Esophagus squamous epithelium (tissue), 5 donors: ENCODE data around the gene WNT5A. TPM values are rescaled to one million over a fixed set of nuclear protein-coding genes. Genes with fewer than 3 reads are reported as not detected.

ENCODE experiments used
- DNase-seq: peaks from one replicate; lab custom pipeline; 2025; lab: John Stamatoyannopoulos, UW
- H3K27ac ChIP-seq, 4 donors: fragments of 200-600 bp; sonication (generic); one replicate each; pipeline ENCODE4 v1.5.1; 2016 to 2019; ENCODE audit warnings: mild to moderate bottlenecking in 1 of 4
- H3K27me3 ChIP-seq, 4 donors: fragments of 200-600 bp; sonication (generic); 1 replicate in 3 of 4; 2 replicates in 1 of 4; pipeline versions ENCODE4 v1.5.1 to v1.6.0; 2017 to 2021; ENCODE audit warnings: antibody characterized with exemption in 1 of 4
- H3K36me3 ChIP-seq, 3 donors: fragments of 200-600 bp; sonication (generic); one replicate each; pipeline ENCODE4 v1.5.1; 2016 to 2019
- H3K4me1 ChIP-seq, 3 donors: fragments of 200-600 bp; sonication (generic); one replicate each; pipeline ENCODE4 v1.5.1; 2017 to 2019
- H3K4me3 ChIP-seq, 4 donors: fragments of 200-600 bp; sonication (generic); 1 replicate in 3 of 4; 2 replicates in 1 of 4; pipeline ENCODE4 v1.5.1; 2016 to 2019; ENCODE audit warnings: mild to moderate bottlenecking in 2 of 4, moderate library complexity in 1 of 4
- H3K9me3 ChIP-seq, 3 donors: fragments of 200-600 bp; sonication (generic); one replicate each; pipeline ENCODE4 v1.5.1; 2016 to 2019
- POLR2A ChIP-seq, 4 donors: fragments of 450-650 bp; IDR thresholded peaks; one replicate each; pipeline ENCODE4 v1.6.1; 2017; ENCODE audit warnings: antibody characterized with exemption in 4 of 4, mild to moderate bottlenecking in 4 of 4, moderate library complexity in 3 of 4
- WGBS, 2 donors: methylation state at CpG; one replicate each; pipeline ENCODE4 v1.1.5; 2018; 5-methylcytosine and 5-hydroxymethylcytosine counted together
- intact Hi-C: fragments of 100-400 bp; cut with DNase I; formaldehyde crosslinking; loops from one replicate; pipeline ENCODE4 v1.15.0; 2022
- total RNA-seq, 4 donors: library from RNA; depleted of rRNA; stranded (reverse); fragments of >200 nt; gene quantifications; one replicate each; pipeline ENCODE4 v1.1.0, GENCODE V29; 2016
- TF ChIP-seq, protein P1 (sequence below), 6 experiments: fragments of 450-650 bp in 4 of 6; fragments of 200-600 bp in 2 of 6; sonication (generic) in 2 of 6; IDR thresholded peaks; one replicate each; pipeline ENCODE4 v1.5.1; 2016 to 2019; ENCODE audit warnings: antibody characterized with exemption in 6 of 6, mild to moderate bottlenecking in 4 of 6, moderate library complexity in 4 of 6
- donor health status: DM: yes; HTN: yes; CAD: no.

The WNT5A gene
- total RNA-seq, 4 donors from 2014 or later: 15.8 to 90.4 (median 30.7) TPM

DNA sequence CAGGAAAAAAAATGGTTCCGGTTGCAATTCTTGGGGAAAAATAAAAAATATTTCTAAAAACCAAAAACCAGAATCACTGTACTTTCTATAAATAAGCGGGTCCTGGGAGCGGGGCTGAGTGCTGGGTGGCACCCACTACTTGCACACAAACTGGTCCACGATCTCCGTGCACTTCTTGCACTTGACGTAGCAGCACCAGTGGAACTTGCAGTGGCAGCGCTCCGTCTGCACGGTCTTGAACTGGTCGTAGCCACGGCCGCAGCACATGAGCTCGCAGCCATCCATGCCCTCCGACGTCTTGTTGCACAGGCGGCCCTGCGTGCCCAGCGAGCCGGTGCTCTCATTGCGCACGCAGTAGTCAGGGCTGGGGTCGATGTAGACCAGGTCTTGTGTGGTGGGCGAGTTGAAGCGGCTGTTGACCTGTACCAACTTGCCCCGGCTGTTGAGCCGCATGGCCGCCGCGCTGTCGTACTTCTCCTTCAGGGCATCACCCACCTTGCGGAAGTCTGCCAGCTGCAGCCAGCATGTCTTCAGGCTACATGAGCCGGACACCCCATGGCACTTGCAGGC, 17.1 kb downstream of the WNT5A start:
- DNase-seq: no peak
- Histone ChIP-seq H3K4me3 (no peak overlapping the region), H3K36me3 (peaks cover 0 to 68% (median 0%) of the 10 kb centered on the region in 3 donors), H3K27me3 (no peaks in the 10 kb centered on the region), H3K27ac (no peak overlapping the region), H3K4me1 (no peaks in the 10 kb centered on the region), H3K9me3 (no peaks in the 10 kb centered on the region)
- intact Hi-C loops: no loop called here
- WGBS, 2 donors: 93% methylated on average over 18 to 22 of the region's 32 CpGs
- TF ChIP-seq, protein P1, sequence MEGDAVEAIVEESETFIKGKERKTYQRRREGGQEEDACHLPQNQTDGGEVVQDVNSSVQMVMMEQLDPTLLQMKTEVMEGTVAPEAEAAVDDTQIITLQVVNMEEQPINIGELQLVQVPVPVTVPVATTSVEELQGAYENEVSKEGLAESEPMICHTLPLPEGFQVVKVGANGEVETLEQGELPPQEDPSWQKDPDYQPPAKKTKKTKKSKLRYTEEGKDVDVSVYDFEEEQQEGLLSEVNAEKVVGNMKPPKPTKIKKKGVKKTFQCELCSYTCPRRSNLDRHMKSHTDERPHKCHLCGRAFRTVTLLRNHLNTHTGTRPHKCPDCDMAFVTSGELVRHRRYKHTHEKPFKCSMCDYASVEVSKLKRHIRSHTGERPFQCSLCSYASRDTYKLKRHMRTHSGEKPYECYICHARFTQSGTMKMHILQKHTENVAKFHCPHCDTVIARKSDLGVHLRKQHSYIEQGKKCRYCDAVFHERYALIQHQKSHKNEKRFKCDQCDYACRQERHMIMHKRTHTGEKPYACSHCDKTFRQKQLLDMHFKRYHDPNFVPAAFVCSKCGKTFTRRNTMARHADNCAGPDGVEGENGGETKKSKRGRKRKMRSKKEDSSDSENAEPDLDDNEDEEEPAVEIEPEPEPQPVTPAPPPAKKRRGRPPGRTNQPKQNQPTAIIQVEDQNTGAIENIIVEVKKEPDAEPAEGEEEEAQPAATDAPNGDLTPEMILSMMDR (IDR thresholded peaks at IDR 0.05): no peak
- no peak for TF ChIP-seq POLR2A (IDR thresholded peaks at IDR 0.05)

DNA sequence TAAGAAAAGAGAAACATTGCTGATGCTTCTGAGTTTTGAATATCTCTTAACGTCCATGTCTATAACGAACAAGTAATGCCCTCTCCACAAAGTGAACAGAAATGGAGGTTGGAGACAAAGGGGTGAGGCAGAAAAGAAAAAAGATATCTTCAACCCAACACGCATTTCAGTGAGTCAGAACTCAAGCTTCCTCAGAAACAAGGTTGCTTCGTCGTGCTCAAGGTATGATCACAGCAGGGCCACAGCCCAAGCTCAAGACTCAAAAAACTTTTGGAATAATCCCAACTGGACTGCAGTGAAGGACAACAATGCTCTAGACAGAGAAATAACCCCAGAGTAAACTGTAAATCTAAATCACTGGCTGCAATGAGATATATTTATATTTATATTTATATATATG, 18.9 kb downstream of the WNT5A start:
- no peak for DNase-seq
- H3K27me3 ChIP-seq: no peaks in the 10 kb centered on the region
- H3K9me3 ChIP-seq: no peaks in the 10 kb centered on the region
- no peak for TF ChIP-seq POLR2A (IDR thresholded peaks at IDR 0.05)
- TF ChIP-seq, protein P1 (IDR thresholded peaks at IDR 0.05): no peak
- 64 to 82% methylated on average over 5 of the region's 5 CpGs for WGBS, 2 donors
- no peak overlapping the region for H3K4me3 ChIP-seq
- intact Hi-C loops: no loop called here
- peaks cover 0 to 51% (median 0%) of the 10 kb centered on the region in 3 donors for H3K36me3 ChIP-seq
- no peak overlapping the region for H3K27ac ChIP-seq
- H3K4me1 ChIP-seq: no peaks in the 10 kb centered on the region

DNA sequence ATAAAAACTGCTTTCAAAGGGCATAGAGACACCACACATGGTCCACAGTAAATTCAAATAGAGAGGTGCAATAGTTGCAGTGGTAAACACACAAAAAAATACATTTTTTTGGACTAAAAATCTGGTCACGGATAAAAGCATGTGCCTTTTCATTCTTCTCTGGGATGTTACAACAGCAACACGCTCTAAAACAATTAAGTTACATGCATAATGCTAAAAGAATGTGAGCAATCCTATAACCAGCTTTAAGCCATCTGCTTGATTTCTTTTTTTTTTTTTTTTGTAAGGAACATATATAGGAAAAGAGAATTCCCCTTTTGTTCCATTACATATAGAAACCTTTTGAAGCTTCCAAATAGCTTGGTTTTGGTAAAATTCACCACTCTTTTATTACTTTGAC, 20.0 kb downstream of the WNT5A start:
- WGBS, 2 donors: 62 to 67% methylated on average over 2 of the region's 2 CpGs
- TF ChIP-seq, protein P1 (IDR thresholded peaks at IDR 0.05): no peak
- no peak for TF ChIP-seq POLR2A (IDR thresholded peaks at IDR 0.05)
- Histone ChIP-seq H3K36me3 (peaks cover 0 to 40% (median 0%) of the 10 kb centered on the region in 3 donors), H3K9me3 (no peaks in the 10 kb centered on the region), H3K4me3 (no peak overlapping the region), H3K27me3 (no peaks in the 10 kb centered on the region), H3K27ac (no peak overlapping the region), H3K4me1 (no peaks in the 10 kb centered on the region)
- intact Hi-C loops: no loop called here
- DNase-seq: no peak

DNA sequence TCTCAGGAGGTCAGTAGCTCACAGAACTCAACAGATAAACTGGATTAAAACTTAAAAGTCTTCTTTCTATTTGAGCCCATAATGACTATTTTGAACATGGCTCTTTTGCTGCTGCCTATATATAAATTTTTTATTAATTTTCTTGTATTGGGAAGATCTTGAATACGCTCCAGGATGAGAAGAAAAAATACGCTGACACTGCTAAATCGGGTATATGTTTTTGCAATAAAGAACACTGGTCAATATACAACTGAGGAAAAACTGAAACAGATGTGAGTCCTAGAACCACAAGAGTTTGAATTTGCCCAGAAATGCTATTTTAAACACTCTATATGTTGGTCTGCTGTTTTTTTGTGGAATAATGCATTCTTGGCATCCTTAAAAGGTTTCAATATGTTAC, 20.6 kb downstream of the WNT5A start:
- DNase-seq: no peak
- WGBS, 2 donors: 79 to 87% methylated on average over 3 of the region's 3 CpGs
- H3K4me1 ChIP-seq: no peaks in the 10 kb centered on the region
- H3K4me3 ChIP-seq: no peak overlapping the region
- H3K27me3 ChIP-seq: no peaks in the 10 kb centered on the region
- H3K36me3 ChIP-seq: peaks cover 0 to 34% (median 0%) of the 10 kb centered on the region in 3 donors
- H3K9me3 ChIP-seq: no peaks in the 10 kb centered on the region
- H3K27ac ChIP-seq: no peak overlapping the region
- TF ChIP-seq, protein P1 (IDR thresholded peaks at IDR 0.05): no peak
- no peak for TF ChIP-seq POLR2A (IDR thresholded peaks at IDR 0.05)
- intact Hi-C loops: no loop called here

DNA sequence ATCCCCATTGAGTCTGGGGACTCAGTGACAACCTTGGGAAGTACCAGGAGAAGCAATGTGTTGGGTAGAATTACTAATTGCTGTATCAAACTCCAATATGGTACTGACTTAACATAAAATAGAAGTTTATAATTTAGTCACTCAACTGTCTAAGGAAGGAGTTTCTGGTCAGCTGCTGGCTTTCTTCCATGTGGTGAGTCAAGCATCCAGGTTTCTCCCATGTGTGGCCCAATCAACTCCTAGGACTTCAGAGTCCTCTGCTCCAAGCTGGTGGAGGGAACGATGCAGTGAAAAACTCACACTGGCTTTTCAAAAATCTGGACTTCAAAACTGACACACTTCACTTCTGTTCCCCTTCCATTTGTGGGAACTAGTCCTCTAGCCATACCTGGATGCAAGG, 25.2 kb downstream of the WNT5A start:
- intact Hi-C loops: no loop called here
- no peak for DNase-seq
- Histone ChIP-seq H3K9me3 (no peaks in the 10 kb centered on the region), H3K4me3 (no peak overlapping the region), H3K27me3 (no peaks in the 10 kb centered on the region), H3K27ac (no peak overlapping the region), H3K4me1 (no peaks in the 10 kb centered on the region), H3K36me3 (no peaks in the 10 kb centered on the region)
- WGBS, 2 donors: 78% methylated on average over 1 of the region's 1 CpG; no CpG with 5 or more reads in 1 of the 2 donors
- TF ChIP-seq, protein P1 (IDR thresholded peaks at IDR 0.05): no peak
- no peak for TF ChIP-seq POLR2A (IDR thresholded peaks at IDR 0.05)
